Measurements from ENCODE around the gene NCAPG2.

DNA sequence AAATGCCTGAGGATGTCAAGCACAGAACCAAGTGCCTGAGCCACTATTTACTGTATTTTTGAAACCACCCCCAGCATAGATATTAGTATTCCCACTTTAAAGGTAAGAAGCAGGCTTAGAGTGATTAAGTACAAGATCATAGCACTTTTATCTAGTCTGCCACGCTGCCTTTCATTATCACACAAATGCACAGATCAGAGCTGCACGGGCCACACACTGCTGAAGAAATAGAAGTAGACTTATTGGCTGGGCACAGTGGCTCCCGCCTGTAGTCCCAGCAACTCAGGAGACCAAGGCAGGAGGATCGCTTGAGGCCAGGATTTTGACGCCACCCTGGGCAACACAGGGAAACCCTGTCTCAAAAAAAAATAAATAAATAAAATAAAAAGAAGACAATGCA, 38.2 kb downstream of the NCAPG2 start:
- TF ChIP-seq JUNB (IDR thresholded peaks at IDR 0.05; ENCODE audit: unreplicated experiment) (no peak), EZH2phosphoT487 (IDR thresholded peaks at IDR 0.05; ENCODE audit: unreplicated experiment) (no peak), ZNF462 (CRISPR knock-in tag; IDR thresholded peaks at IDR 0.05) (no peak), REST (IDR thresholded peaks at IDR 0.05; ENCODE audit: unreplicated experiment) (no peak), EZH2 (IDR thresholded peaks at IDR 0.05; ENCODE audit: low read depth, unreplicated experiment) (no peak), POLR2AphosphoS5 (IDR thresholded peaks at IDR 0.05; ENCODE audit: low read depth) (no peak), CREB1 (CRISPR knock-in tag; IDR thresholded peaks at IDR 0.05; ENCODE audit: low read depth) (no peak), NANOG (IDR thresholded peaks at IDR 0.05; ENCODE audit: borderline replicate concordance) (no peak), ZNF114 (CRISPR knock-in tag; IDR thresholded peaks at IDR 0.05) (no peak), STAT1 (IDR thresholded peaks at IDR 0.05; ENCODE audit: unreplicated experiment) (no peak)
- TF ChIP-seq, protein P1, sequence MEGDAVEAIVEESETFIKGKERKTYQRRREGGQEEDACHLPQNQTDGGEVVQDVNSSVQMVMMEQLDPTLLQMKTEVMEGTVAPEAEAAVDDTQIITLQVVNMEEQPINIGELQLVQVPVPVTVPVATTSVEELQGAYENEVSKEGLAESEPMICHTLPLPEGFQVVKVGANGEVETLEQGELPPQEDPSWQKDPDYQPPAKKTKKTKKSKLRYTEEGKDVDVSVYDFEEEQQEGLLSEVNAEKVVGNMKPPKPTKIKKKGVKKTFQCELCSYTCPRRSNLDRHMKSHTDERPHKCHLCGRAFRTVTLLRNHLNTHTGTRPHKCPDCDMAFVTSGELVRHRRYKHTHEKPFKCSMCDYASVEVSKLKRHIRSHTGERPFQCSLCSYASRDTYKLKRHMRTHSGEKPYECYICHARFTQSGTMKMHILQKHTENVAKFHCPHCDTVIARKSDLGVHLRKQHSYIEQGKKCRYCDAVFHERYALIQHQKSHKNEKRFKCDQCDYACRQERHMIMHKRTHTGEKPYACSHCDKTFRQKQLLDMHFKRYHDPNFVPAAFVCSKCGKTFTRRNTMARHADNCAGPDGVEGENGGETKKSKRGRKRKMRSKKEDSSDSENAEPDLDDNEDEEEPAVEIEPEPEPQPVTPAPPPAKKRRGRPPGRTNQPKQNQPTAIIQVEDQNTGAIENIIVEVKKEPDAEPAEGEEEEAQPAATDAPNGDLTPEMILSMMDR (conservative IDR thresholded peaks at IDR 0.05; ENCODE audit: low read depth in 2 of 2): no peak
- TF ChIP-seq, protein P2, sequence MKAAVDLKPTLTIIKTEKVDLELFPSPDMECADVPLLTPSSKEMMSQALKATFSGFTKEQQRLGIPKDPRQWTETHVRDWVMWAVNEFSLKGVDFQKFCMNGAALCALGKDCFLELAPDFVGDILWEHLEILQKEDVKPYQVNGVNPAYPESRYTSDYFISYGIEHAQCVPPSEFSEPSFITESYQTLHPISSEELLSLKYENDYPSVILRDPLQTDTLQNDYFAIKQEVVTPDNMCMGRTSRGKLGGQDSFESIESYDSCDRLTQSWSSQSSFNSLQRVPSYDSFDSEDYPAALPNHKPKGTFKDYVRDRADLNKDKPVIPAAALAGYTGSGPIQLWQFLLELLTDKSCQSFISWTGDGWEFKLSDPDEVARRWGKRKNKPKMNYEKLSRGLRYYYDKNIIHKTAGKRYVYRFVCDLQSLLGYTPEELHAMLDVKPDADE (IDR thresholded peaks at IDR 0.05): no peak

All from GM23338 (cell line).